Astrocyte (in vitro differentiated cells and primary cell): ENCODE results near the gene DOCK2. TPM values are rescaled to one million over a fixed set of nuclear protein-coding genes. Genes with fewer than 3 reads are reported as not detected.
A peak's percentile ranks its signal among the peaks of the same experiment; 100 is the strongest.

Source experiments
- DNase-seq: peaks from one replicate; pipeline ENCODE4 v3.0.0-alpha.2; 2010; ENCODE audit warnings: low read depth
- FAIRE-seq: peaks from 2 replicates; lab custom pipeline; 2011; peaks lifted over from hg19 to GRCh38; lab: Jason Lieb, UNC
- H2AFZ ChIP-seq: 2 replicates; pipeline ENCODE4 v1.6.0; 2012; ENCODE audit warnings: low read depth, low read length, inconsistent platforms
- H3K27ac ChIP-seq: 2 replicates; pipeline ENCODE4 v1.5.1; 2011; ENCODE audit warnings: low read depth, low read length, inconsistent platforms
- H3K27me3 ChIP-seq: 2 replicates; pipeline ENCODE4 v1.6.0; 2011; ENCODE audit warnings: low read length, inconsistent platforms; ENCODE audit not compliant: insufficient read depth
- H3K36me3 ChIP-seq: 2 replicates; pipeline ENCODE4 v1.5.1; 2011; ENCODE audit warnings: low read length, inconsistent platforms; ENCODE audit not compliant: insufficient read depth
- H3K4me1 ChIP-seq: 2 replicates; pipeline ENCODE4 v1.5.1; 2011; ENCODE audit warnings: low read length, inconsistent platforms; ENCODE audit not compliant: insufficient read depth
- H3K4me2 ChIP-seq: 2 replicates; pipeline ENCODE4 v1.6.0; 2012; ENCODE audit warnings: low read length, inconsistent platforms
- H3K4me3 ChIP-seq: 2 replicates; pipeline ENCODE4 v1.5.1; 2011; ENCODE audit warnings: low read depth, mild to moderate bottlenecking, low read length, inconsistent platforms; ENCODE audit not compliant: insufficient read depth
- H3K79me2 ChIP-seq: 2 replicates; pipeline ENCODE4 v1.6.0; 2012; ENCODE audit warnings: mild to moderate bottlenecking, low read length, inconsistent platforms; ENCODE audit not compliant: insufficient read depth
- H3K9ac ChIP-seq: 2 replicates; pipeline ENCODE4 v1.6.0; 2012; ENCODE audit warnings: mild to moderate bottlenecking, low read length, inconsistent platforms
- H3K9me3 ChIP-seq: 2 replicates; pipeline ENCODE4 v1.5.1; 2012; ENCODE audit warnings: low read depth, mild to moderate bottlenecking, low read length, inconsistent platforms; ENCODE audit not compliant: insufficient read depth
- H4K20me1 ChIP-seq: 2 replicates; pipeline ENCODE4 v1.6.0; 2012; ENCODE audit warnings: low read length, inconsistent platforms; ENCODE audit not compliant: insufficient read depth
- H3K27ac Mint-ChIP-seq: one replicate; pipeline ENCODE4 v1.8.0; 2021; ENCODE audit warnings: mild to moderate bottlenecking, mixed read lengths; ENCODE audit not compliant: unreplicated experiment
- H3K27me3 Mint-ChIP-seq: one replicate; pipeline ENCODE4 v1.8.0; 2021; ENCODE audit warnings: low read depth, mixed read lengths; ENCODE audit not compliant: unreplicated experiment
- H3K36me3 Mint-ChIP-seq: one replicate; pipeline ENCODE4 v1.8.0; 2021; ENCODE audit warnings: low read depth, mixed read lengths; ENCODE audit not compliant: unreplicated experiment
- H3K4me1 Mint-ChIP-seq: one replicate; pipeline ENCODE4 v1.8.0; 2021; ENCODE audit warnings: low read depth, mixed read lengths; ENCODE audit not compliant: unreplicated experiment
- H3K4me3 Mint-ChIP-seq: one replicate; pipeline ENCODE4 v1.8.0; 2021; ENCODE audit warnings: mild to moderate bottlenecking, moderate library complexity, mixed read lengths; ENCODE audit not compliant: unreplicated experiment
- H3K9me3 Mint-ChIP-seq: one replicate; pipeline ENCODE4 v1.8.0; 2021; ENCODE audit warnings: mild to moderate bottlenecking, mixed read lengths; ENCODE audit not compliant: unreplicated experiment
- CTCF ChIP-seq: IDR thresholded peaks from 2 replicates; pipeline ENCODE4 v1.5.1; 2011; ENCODE audit warnings: low read depth, mild to moderate bottlenecking, inconsistent platforms, low read length, moderate library complexity; ENCODE audit not compliant: insufficient read depth
- EZH2 ChIP-seq: IDR thresholded peaks from 2 replicates; pipeline ENCODE4 v1.6.1; 2012; ENCODE audit warnings: mild to moderate bottlenecking, low read length, inconsistent platforms; ENCODE audit not compliant: insufficient read depth
- total RNA-seq: library from RNA; stranded (reverse); gene quantifications from 2 replicates; pipeline ENCODE4 v1.2.1, GENCODE V29; 2021

Gene DOCK2
- total RNA-seq, 1 donor from 2014 or later = 0.66 TPM

GRCh38 chr5:169763376-169764017, 126.4 kb downstream of the DOCK2 start:
- Histone ChIP-seq H3K4me3 (no peak overlapping the region), H4K20me1 (no peaks in the 10 kb centered on the region), H3K27ac (peak overlapping the region; percentile 74), H3K9ac (peak overlapping the region; percentile 9), H3K9me3 (no peaks in the 10 kb centered on the region), H3K27me3 (no peaks in the 10 kb centered on the region), H3K4me1 (peaks cover 25% of the 10 kb centered on the region), H3K79me2 (no peaks in the 10 kb centered on the region), H2AFZ (peak overlapping the region; percentile 45), H3K4me2 (peak overlapping the region; percentile 64), H3K36me3 (no peaks in the 10 kb centered on the region)
- peaks cover 2% of the 10 kb centered on the region for H3K27me3 Mint-ChIP-seq
- no peak for FAIRE-seq
- H3K4me3 Mint-ChIP-seq = no peak overlapping the region
- H3K36me3 Mint-ChIP-seq = no peaks in the 10 kb centered on the region
- H3K27ac Mint-ChIP-seq = no peak overlapping the region
- TF ChIP-seq CTCF (no peak), EZH2 (no peak)
- H3K4me1 Mint-ChIP-seq = peaks cover 13% of the 10 kb centered on the region
- peaks cover 5% of the 10 kb centered on the region for H3K9me3 Mint-ChIP-seq
- peak; percentile 46 for DNase-seq

- no peak for TF ChIP-seq CTCF
- TF ChIP-seq EZH2 = no peak
- Histone ChIP-seq H3K9ac (no peak overlapping the region), H3K27ac (no peak overlapping the region), H3K36me3 (no peaks in the 10 kb centered on the region), H3K4me1 (peaks cover 25% of the 10 kb centered on the region), H3K9me3 (no peaks in the 10 kb centered on the region), H4K20me1 (no peaks in the 10 kb centered on the region), H3K4me3 (no peak overlapping the region), H3K4me2 (no peak overlapping the region), H3K79me2 (no peaks in the 10 kb centered on the region), H2AFZ (no peak overlapping the region), H3K27me3 (no peaks in the 10 kb centered on the region)
- H3K4me1 Mint-ChIP-seq = peaks cover 11% of the 10 kb centered on the region
- H3K9me3 Mint-ChIP-seq = peaks cover 5% of the 10 kb centered on the region
- no peaks in the 10 kb centered on the region for H3K36me3 Mint-ChIP-seq
- peaks cover 5% of the 10 kb centered on the region for H3K27me3 Mint-ChIP-seq
- no peak overlapping the region for H3K4me3 Mint-ChIP-seq
- no peak overlapping the region for H3K27ac Mint-ChIP-seq
- DNase-seq = no peak
- FAIRE-seq = no peak
Observed at GRCh38 chr5:169764018-169764378, 126.9 kb downstream of the DOCK2 start.
